LNCAP (cell line): ENCODE measurements around the gene PEA15.

Experiments
- CTCF ChIP-seq: fragments of 450-650 bp; IDR thresholded peaks from 2 replicates; pipeline ENCODE4 v1.5.1; 2017; ENCODE audit warnings: mild to moderate bottlenecking

The PEA15 gene

GRCh38 chr1:160204526-160205241, 500 bp upstream of the PEA15 start:
- no peak for TF ChIP-seq CTCF

GRCh38 chr1:160206036-160206389, 829 bp downstream of the PEA15 start:
- TF ChIP-seq CTCF, result no peak

GRCh38 chr1:160206421-160207117, 1.4 kb downstream of the PEA15 start:
- no peak for TF ChIP-seq CTCF

GRCh38 chr1:160207118-160207650, 2.0 kb downstream of the PEA15 start:
- no peak for TF ChIP-seq CTCF

- no peak for TF ChIP-seq CTCF
Measured at GRCh38 chr1:160207771-160208556, 2.8 kb downstream of the PEA15 start.

- no peak for TF ChIP-seq CTCF
Measured at GRCh38 chr1:160208557-160209320, 3.6 kb downstream of the PEA15 start.
